Fibroblast of mammary gland (primary cell): ENCODE results near the gene GRIK4.

ENCODE experiments used
- DNase-seq: peaks from one replicate; pipeline ENCODE4 v3.0.0-alpha.2; 2010; ENCODE audit warnings: low read depth
- H3K4me3 ChIP-seq: 2 replicates; pipeline ENCODE4 v1.5.1; 2011; ENCODE audit warnings: low read depth, mild to moderate bottlenecking, low read length, moderate library complexity; ENCODE audit not compliant: control insufficient read depth
- TF ChIP-seq, protein P1 (sequence below): conservative IDR thresholded peaks from 2 replicates; pipeline ENCODE4 v1.5.1; 2011; ENCODE audit warnings: low read depth, low read length, inconsistent platforms; ENCODE audit not compliant: control insufficient read depth, insufficient read depth

The GRIK4 gene

GRCh38 chr11:120629407-120630080, 118.0 kb downstream of the GRIK4 start:
- DNase-seq = no peak
- no peak overlapping the region for H3K4me3 ChIP-seq
- TF ChIP-seq, protein P1, sequence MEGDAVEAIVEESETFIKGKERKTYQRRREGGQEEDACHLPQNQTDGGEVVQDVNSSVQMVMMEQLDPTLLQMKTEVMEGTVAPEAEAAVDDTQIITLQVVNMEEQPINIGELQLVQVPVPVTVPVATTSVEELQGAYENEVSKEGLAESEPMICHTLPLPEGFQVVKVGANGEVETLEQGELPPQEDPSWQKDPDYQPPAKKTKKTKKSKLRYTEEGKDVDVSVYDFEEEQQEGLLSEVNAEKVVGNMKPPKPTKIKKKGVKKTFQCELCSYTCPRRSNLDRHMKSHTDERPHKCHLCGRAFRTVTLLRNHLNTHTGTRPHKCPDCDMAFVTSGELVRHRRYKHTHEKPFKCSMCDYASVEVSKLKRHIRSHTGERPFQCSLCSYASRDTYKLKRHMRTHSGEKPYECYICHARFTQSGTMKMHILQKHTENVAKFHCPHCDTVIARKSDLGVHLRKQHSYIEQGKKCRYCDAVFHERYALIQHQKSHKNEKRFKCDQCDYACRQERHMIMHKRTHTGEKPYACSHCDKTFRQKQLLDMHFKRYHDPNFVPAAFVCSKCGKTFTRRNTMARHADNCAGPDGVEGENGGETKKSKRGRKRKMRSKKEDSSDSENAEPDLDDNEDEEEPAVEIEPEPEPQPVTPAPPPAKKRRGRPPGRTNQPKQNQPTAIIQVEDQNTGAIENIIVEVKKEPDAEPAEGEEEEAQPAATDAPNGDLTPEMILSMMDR = no peak

GRCh38 chr11:120630122-120630521, 118.6 kb downstream of the GRIK4 start:
- no peak overlapping the region for H3K4me3 ChIP-seq
- TF ChIP-seq, protein P1 = no peak
- DNase-seq = no peak

- H3K4me3 ChIP-seq = no peak overlapping the region
- TF ChIP-seq, protein P1 = peak; percentile 6
- DNase-seq = no peak
Measured at GRCh38 chr11:120632579-120632978, 121.0 kb downstream of the GRIK4 start.

- no peak overlapping the region for H3K4me3 ChIP-seq
- DNase-seq = no peak
- TF ChIP-seq, protein P1 = no peak
Measured at GRCh38 chr11:120633616-120634393, 122.3 kb downstream of the GRIK4 start.

DNA sequence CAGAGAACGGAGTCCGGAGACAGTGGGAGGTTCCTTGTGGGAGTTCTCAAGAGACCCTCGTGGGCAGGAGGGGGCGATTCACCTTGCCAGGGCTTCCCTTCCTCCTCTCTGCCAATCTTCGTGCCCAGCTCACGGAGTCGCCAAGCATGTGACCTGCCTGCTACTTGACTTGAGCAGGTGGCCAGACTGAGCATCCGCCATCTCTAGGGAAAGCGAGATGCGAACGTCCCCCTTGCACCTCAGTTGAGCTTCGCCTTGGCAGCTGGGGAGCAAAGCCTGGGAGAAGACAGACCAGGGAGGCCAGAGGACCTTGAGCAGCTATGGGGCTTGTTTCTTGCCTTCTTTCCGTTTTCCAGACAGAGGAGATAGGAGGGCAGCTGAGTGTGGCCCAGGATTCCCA, 123.2 kb downstream of the GRIK4 start:
- no peak for DNase-seq
- H3K4me3 ChIP-seq = no peak overlapping the region
- TF ChIP-seq, protein P1 = no peak

- TF ChIP-seq, protein P1 = no peak
- H3K4me3 ChIP-seq = no peak overlapping the region
- no peak for DNase-seq
Measured at GRCh38 chr11:120635136-120635810, 123.7 kb downstream of the GRIK4 start.
